Neuronal stem cell (in vitro differentiated cells): Measurements from ENCODE around the gene ACOT4.

Experiments used
- DNase-seq: peaks from one replicate; pipeline ENCODE4 v3.0.0-alpha.2; 2013; ENCODE audit warnings: low spot score
- H2AFZ ChIP-seq: one replicate; pipeline ENCODE4 v1.6.1; 2013; ENCODE audit warnings: mild to moderate bottlenecking, low read length, inconsistent platforms
- H2AK5ac ChIP-seq: 2 replicates; pipeline ENCODE4 v1.6.1; 2013; ENCODE audit warnings: low read depth, mild to moderate bottlenecking, inconsistent platforms, low read length, moderate library complexity, mixed read lengths
- H2BK120ac ChIP-seq: 2 replicates; pipeline ENCODE4 v1.6.1; 2013; ENCODE audit warnings: low read depth, mild to moderate bottlenecking, inconsistent platforms, low read length, moderate library complexity, mixed read lengths
- H2BK12ac ChIP-seq: one replicate; pipeline ENCODE4 v1.6.1; 2013; ENCODE audit warnings: low read length, inconsistent platforms
- H2BK15ac ChIP-seq: 2 replicates; pipeline ENCODE4 v1.6.1; 2013; ENCODE audit warnings: mild to moderate bottlenecking, low read length, inconsistent platforms, mixed read lengths
- H2BK5ac ChIP-seq: one replicate; pipeline ENCODE4 v1.6.1; 2013; ENCODE audit warnings: inconsistent platforms, mild to moderate bottlenecking, low read length, moderate library complexity
- H3K14ac ChIP-seq: one replicate; pipeline ENCODE4 v1.6.1; 2013; ENCODE audit warnings: low read length, inconsistent platforms
- H3K18ac ChIP-seq: 2 replicates; pipeline ENCODE4 v1.6.1; 2013; ENCODE audit warnings: low read length, inconsistent platforms
- H3K23ac ChIP-seq: 2 replicates; pipeline ENCODE4 v1.6.1; 2013; ENCODE audit warnings: low read depth, mild to moderate bottlenecking, mixed read lengths, low read length, inconsistent platforms; ENCODE audit not compliant: poor library complexity
- H3K27ac ChIP-seq: replicated peaks from 3 replicates; pipeline ENCODE4 v1.5.1; 2013; ENCODE audit warnings: low read length, inconsistent platforms
- H3K27me3 ChIP-seq, 3 experiments: 2 replicates each; pipeline ENCODE4 v1.6.1; 2013; ENCODE audit warnings: low read length in 3 of 3, mild to moderate bottlenecking in 2 of 3, inconsistent platforms in 1 of 3, low read depth in 1 of 3, mixed read lengths in 1 of 3, moderate library complexity in 1 of 3; ENCODE audit not compliant: control insufficient read depth in 3 of 3, insufficient read depth in 3 of 3
- H3K36me3 ChIP-seq, 2 donors: replicated peaks in 1 of 2; 2 replicates each; pipeline ENCODE4 v1.6.1; 2013; ENCODE audit warnings: low read length in 2 of 2; ENCODE audit not compliant: control insufficient read depth in 2 of 2, insufficient read depth in 2 of 2
- H3K4ac ChIP-seq: 2 replicates; pipeline ENCODE4 v1.6.1; 2013; ENCODE audit warnings: inconsistent platforms, mild to moderate bottlenecking, low read length, moderate library complexity
- H3K4me1 ChIP-seq, 2 donors: 1 replicate in 1 of 2; 2 replicates in 1 of 2; pipeline ENCODE4 v1.6.1; 2013; ENCODE audit warnings: low read length in 2 of 2, low read depth in 1 of 2; ENCODE audit not compliant: control insufficient read depth in 2 of 2, insufficient read depth in 1 of 2
- H3K4me2 ChIP-seq: one replicate; pipeline ENCODE4 v1.6.1; 2013; ENCODE audit warnings: mild to moderate bottlenecking, low read length, inconsistent platforms; ENCODE audit not compliant: insufficient read depth, poor library complexity, severe bottlenecking
- H3K4me3 ChIP-seq, 2 donors: 2 replicates each; pipeline ENCODE4 v1.5.1; 2013; ENCODE audit warnings: low read length in 2 of 2, mild to moderate bottlenecking in 2 of 2, inconsistent platforms in 1 of 2, moderate library complexity in 1 of 2
- H3K79me1 ChIP-seq: one replicate; pipeline ENCODE4 v1.6.1; 2013; ENCODE audit warnings: low read depth, mild to moderate bottlenecking, inconsistent platforms, low read length, moderate library complexity
- H3K9ac ChIP-seq: one replicate; pipeline ENCODE4 v1.6.1; 2013; ENCODE audit warnings: mild to moderate bottlenecking, low read depth, low read length, inconsistent platforms; ENCODE audit not compliant: poor library complexity
- H3K9me3 ChIP-seq, 2 donors: replicated peaks in 1 of 2; 2 replicates each; pipeline versions ENCODE3 to v1.6.1; 2013; ENCODE audit warnings: low read length in 2 of 2, mild to moderate bottlenecking in 2 of 2, inconsistent platforms in 1 of 2, low read depth in 1 of 2, mixed read lengths in 1 of 2, moderate library complexity in 1 of 2; ENCODE audit not compliant: control insufficient read depth in 2 of 2, insufficient read depth in 1 of 2
- H4K8ac ChIP-seq: one replicate; pipeline ENCODE4 v1.6.1; 2013; ENCODE audit warnings: low read depth, mild to moderate bottlenecking, inconsistent platforms, low read length, moderate library complexity
- H4K91ac ChIP-seq: one replicate; pipeline ENCODE4 v1.6.1; 2013; ENCODE audit warnings: low read length, low read depth, mild to moderate bottlenecking, inconsistent platforms; ENCODE audit not compliant: poor library complexity
- WGBS, 2 donors: extraction: QIAGEN DNeasy Blood & Tissue Kit; methylation state at CpG; one replicate each; pipeline ENCODE4 v1.1.7; 2013; ENCODE audit warnings: missing lambda C conversion rate in 2 of 2, mixed read lengths in 1 of 2; ENCODE audit not compliant: insufficient read length in 2 of 2, insufficient replicate concordance in 1 of 2; ENCODE audit errors: extremely low coverage in 2 of 2; 5-methylcytosine and 5-hydroxymethylcytosine counted together

ACOT4 gene

DNA sequence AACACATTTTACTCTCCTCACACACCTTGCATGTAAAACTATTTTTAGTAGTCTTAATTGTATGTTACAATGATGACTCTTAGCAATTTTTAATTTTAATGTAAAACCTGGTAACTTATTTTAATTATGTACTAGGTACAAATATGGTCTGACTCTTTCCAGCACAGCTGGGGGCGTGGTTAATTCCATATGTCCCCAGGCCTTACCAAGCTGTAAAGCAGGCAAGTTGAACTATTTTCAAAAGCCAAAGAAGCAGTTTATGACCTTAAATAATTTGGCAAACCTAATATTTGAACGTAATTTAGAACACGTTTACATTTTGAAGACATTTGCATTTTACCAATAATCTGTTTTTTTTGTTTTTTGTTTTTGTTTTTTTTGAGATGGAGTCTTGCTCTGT, 11.3 kb downstream of the ACOT4 start:
- no CpG with 5 or more reads among the region's 3 CpGs for WGBS, 2 donors
- no peak overlapping the region for H3K4me3 ChIP-seq
- H2AFZ ChIP-seq: no peak overlapping the region
- H3K4me2 ChIP-seq: no peak overlapping the region
- H2AK5ac ChIP-seq: no peak overlapping the region
- no peak overlapping the region for H2BK15ac ChIP-seq
- no peaks in the 10 kb centered on the region for H3K27me3 ChIP-seq
- H3K14ac ChIP-seq: no peak overlapping the region
- H3K4me1 ChIP-seq: peaks cover 0 to 2% of the 10 kb centered on the region in 2 donors
- no peak overlapping the region for H3K9ac ChIP-seq
- H3K18ac ChIP-seq: no peak overlapping the region
- no peak overlapping the region for H2BK12ac ChIP-seq
- H2BK5ac ChIP-seq: no peak overlapping the region
- no peak overlapping the region for H3K4ac ChIP-seq
- peaks cover 0 to 3% of the 10 kb centered on the region in 2 donors for H3K9me3 ChIP-seq
- no peak overlapping the region for H3K27ac ChIP-seq
- H3K36me3 ChIP-seq: no peaks in the 10 kb centered on the region
- no peak overlapping the region for H4K8ac ChIP-seq
- no peaks in the 10 kb centered on the region for H3K79me1 ChIP-seq
- no peak for DNase-seq
- no peak overlapping the region for H3K23ac ChIP-seq
- no peak overlapping the region for H4K91ac ChIP-seq
- H2BK120ac ChIP-seq: no peak overlapping the region

DNA sequence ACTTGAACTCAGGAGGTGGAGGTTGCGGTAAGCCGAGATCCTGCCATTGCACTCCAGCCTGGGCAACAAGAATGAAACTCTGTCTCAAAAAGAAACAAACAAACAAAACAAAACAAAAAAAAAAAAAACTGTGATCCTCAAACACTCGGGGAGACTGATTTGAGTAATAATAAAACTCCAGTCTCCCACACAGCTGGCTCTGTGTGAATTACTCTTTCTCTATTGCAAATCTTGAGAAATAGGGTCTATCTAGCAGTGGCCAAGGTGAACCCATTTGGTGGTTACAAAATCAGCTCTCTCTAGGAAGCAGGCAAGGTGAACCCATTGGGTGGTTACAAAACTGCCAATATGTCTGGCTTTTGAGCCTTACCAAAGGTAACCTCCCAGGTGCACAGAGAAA, 14.6 kb downstream of the ACOT4 start:
- no CpG with 5 or more reads among the region's 3 CpGs for WGBS, 2 donors
- no peak overlapping the region for H2BK12ac ChIP-seq

DNA sequence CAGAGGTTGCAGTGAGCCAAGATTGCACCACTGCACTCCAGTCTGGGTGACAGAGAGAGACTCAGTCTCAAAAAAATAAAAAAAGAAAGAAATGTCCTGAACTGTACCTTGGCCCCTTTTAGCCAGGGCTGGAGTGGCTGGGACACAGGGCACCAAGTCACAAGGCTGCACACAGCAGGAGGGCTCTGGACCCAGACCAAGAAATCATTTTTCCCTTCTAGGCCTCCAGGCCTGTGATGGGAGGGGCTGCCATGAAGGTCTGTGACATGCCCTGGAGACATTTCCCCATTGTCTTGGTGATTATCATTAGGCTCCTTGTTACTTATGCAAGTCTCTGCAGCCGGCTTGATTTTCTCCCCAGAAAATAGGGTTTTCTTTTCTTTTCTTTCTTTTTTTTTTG, 15.6 kb downstream of the ACOT4 start:
- no peak overlapping the region for H2AK5ac ChIP-seq
- no peak overlapping the region for H2BK15ac ChIP-seq
- no peaks in the 10 kb centered on the region for H3K36me3 ChIP-seq
- no peak overlapping the region for H2AFZ ChIP-seq
- H3K27ac ChIP-seq: no peak overlapping the region
- H2BK5ac ChIP-seq: no peak overlapping the region
- no peak overlapping the region for H3K14ac ChIP-seq
- no peaks in the 10 kb centered on the region for H3K79me1 ChIP-seq
- no peak for DNase-seq
- H3K4me2 ChIP-seq: no peak overlapping the region
- no peak overlapping the region for H3K9ac ChIP-seq
- H2BK120ac ChIP-seq: no peak overlapping the region
- no peak overlapping the region for H4K8ac ChIP-seq
- H2BK12ac ChIP-seq: no peak overlapping the region
- no peaks in the 10 kb centered on the region for H3K27me3 ChIP-seq
- no peak overlapping the region for H3K18ac ChIP-seq
- H3K4ac ChIP-seq: no peak overlapping the region
- no CpG with 5 or more reads among the region's 1 CpG for WGBS, 2 donors
- peaks cover 1 to 3% of the 10 kb centered on the region in 2 donors for H3K4me1 ChIP-seq
- H3K23ac ChIP-seq: no peak overlapping the region
- no peak overlapping the region for H4K91ac ChIP-seq
- H3K9me3 ChIP-seq: peaks cover 0 to 3% of the 10 kb centered on the region in 2 donors
- no peak overlapping the region for H3K4me3 ChIP-seq

More for the DNA sequence above, 14.6 kb downstream of the ACOT4 start:
- Histone ChIP-seq H2BK120ac (no peak overlapping the region), H3K27ac (no peak overlapping the region), H3K4me3 (no peak overlapping the region), H2AFZ (no peak overlapping the region), H2BK5ac (no peak overlapping the region), H2AK5ac (no peak overlapping the region), H3K4ac (no peak overlapping the region), H4K91ac (no peak overlapping the region), H3K9ac (no peak overlapping the region), H3K79me1 (no peaks in the 10 kb centered on the region), H3K4me2 (no peak overlapping the region), H3K14ac (no peak overlapping the region), H4K8ac (no peak overlapping the region), H2BK15ac (no peak overlapping the region), H3K23ac (no peak overlapping the region), H3K36me3 (no peaks in the 10 kb centered on the region), H3K18ac (no peak overlapping the region), H3K27me3 (no peaks in the 10 kb centered on the region), H3K9me3 (peaks cover 0 to 3% of the 10 kb centered on the region in 2 donors), H3K4me1 (peaks cover 1 to 4% of the 10 kb centered on the region in 2 donors)
- DNase-seq: no peak

DNA sequence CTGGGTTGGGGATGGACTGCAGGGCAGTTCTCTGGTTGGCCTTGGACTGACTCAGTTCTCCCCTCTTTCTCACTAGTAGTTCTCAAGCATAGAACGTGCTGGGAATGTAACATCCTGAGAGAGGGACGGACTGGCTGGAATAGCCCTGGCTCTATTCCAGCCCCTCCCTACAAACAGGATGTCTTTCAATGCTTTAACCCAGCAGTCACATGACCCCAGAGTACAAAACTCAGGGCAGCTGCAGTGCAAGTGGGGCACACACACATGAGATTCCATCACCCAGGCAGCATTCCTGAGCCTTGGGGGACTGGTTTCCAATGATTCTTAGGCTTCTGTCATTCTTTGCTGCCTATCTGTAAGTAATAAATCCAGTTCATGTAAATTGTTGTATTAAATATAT, 19.0 kb downstream of the ACOT4 start:
- H4K8ac ChIP-seq: no peak overlapping the region
- H2BK5ac ChIP-seq: no peak overlapping the region
- peaks cover 0 to 12% (median 11%) of the 10 kb centered on the region in 3 experiments for H3K27me3 ChIP-seq
- H3K4me2 ChIP-seq: no peak overlapping the region
- H3K4me1 ChIP-seq: peaks cover 1 to 2% of the 10 kb centered on the region in 2 donors
- H3K4me3 ChIP-seq: no peak overlapping the region
- H3K18ac ChIP-seq: peak overlapping the region; percentile 57
- no peak overlapping the region for H3K4ac ChIP-seq
- H3K9ac ChIP-seq: no peak overlapping the region
- no peak overlapping the region for H3K23ac ChIP-seq
- H4K91ac ChIP-seq: no peak overlapping the region
- no peak overlapping the region for H3K14ac ChIP-seq
- H3K79me1 ChIP-seq: no peaks in the 10 kb centered on the region
- no peaks in the 10 kb centered on the region for H3K36me3 ChIP-seq
- H3K27ac ChIP-seq: no peak overlapping the region
- no peak overlapping the region for H2BK120ac ChIP-seq
- no CpG with 5 or more reads among the region's 2 CpGs for WGBS, 2 donors
- DNase-seq: no peak
- no peak overlapping the region for H2BK12ac ChIP-seq
- H2AK5ac ChIP-seq: no peak overlapping the region
- peak overlapping the region; percentile 10 for H2AFZ ChIP-seq
- peaks cover 0 to 3% of the 10 kb centered on the region in 2 donors for H3K9me3 ChIP-seq
- H2BK15ac ChIP-seq: no peak overlapping the region
